ENCODE measurements around the gene C10orf67. TPM values are rescaled to one million over a fixed set of nuclear protein-coding genes. Genes with fewer than 3 reads are reported as not detected.
"Not testable (repeated sequence)": the region's sequence is repeated elsewhere in the genome, so short reads cannot be mapped to it uniquely, and the experiment has no call there.

Gene C10orf67
- total RNA-seq, 2 experiments from 2014 or later = not detected

- H3K4me2 ChIP-seq (ENCODE audit: low read length) = no peak overlapping the region
- no peak overlapping the region for H2AFZ ChIP-seq (ENCODE audit: low read length)
- ChIA-PET CTCF (ENCODE audit: unreplicated experiment) (no interaction called here), POLR2A (interaction anchor here (0.7 kb wide), 1 partner anchor 38 kb away, joined by 3 read pairs; no protein-coding TSS in a partner anchor)
- intact Hi-C loops (cut with micrococcal nuclease; ENCODE audit: unreplicated experiment) = no loop called here
- H3K4me3 ChIP-seq (ENCODE audit: low read depth, low read length, poor library complexity, severe bottlenecking) = no peak overlapping the region
- H3K36me3 ChIP-seq (ENCODE audit: insufficient read depth, low read length) = no peaks in the 10 kb centered on the region
- BruUV-seq (replicated peaks) = no TSS peak
- no peaks in the 10 kb centered on the region for H4K20me1 ChIP-seq (ENCODE audit: insufficient read depth, low read length)
- no peaks in the 10 kb centered on the region for H3K79me2 ChIP-seq (ENCODE audit: insufficient read depth, low read depth, low read length)
- no peak for DNase-seq (ENCODE audit: low spot score)
- H3K4me1 ChIP-seq (ENCODE audit: insufficient read depth, low read length, poor library complexity, severe bottlenecking) = no peaks in the 10 kb centered on the region
- no peak for TF ChIP-seq EZH2phosphoT487 (IDR thresholded peaks at IDR 0.05; ENCODE audit: borderline replicate concordance, low read depth, low read length)
- TF ChIP-seq, protein P1, sequence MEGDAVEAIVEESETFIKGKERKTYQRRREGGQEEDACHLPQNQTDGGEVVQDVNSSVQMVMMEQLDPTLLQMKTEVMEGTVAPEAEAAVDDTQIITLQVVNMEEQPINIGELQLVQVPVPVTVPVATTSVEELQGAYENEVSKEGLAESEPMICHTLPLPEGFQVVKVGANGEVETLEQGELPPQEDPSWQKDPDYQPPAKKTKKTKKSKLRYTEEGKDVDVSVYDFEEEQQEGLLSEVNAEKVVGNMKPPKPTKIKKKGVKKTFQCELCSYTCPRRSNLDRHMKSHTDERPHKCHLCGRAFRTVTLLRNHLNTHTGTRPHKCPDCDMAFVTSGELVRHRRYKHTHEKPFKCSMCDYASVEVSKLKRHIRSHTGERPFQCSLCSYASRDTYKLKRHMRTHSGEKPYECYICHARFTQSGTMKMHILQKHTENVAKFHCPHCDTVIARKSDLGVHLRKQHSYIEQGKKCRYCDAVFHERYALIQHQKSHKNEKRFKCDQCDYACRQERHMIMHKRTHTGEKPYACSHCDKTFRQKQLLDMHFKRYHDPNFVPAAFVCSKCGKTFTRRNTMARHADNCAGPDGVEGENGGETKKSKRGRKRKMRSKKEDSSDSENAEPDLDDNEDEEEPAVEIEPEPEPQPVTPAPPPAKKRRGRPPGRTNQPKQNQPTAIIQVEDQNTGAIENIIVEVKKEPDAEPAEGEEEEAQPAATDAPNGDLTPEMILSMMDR (conservative IDR thresholded peaks at IDR 0.05; ENCODE audit: low read length) = no peak
- no peaks in the 10 kb centered on the region for H3K9me3 ChIP-seq (ENCODE audit: low read length)
- no peak overlapping the region for H3K27ac ChIP-seq (ENCODE audit: low read depth, low read length, poor library complexity, severe bottlenecking)
- H3K9me2 ChIP-seq (ENCODE audit: insufficient read depth, low read length) = no peaks in the 10 kb centered on the region
Measured at GRCh38 chr10:23253780-23254179, 90.8 kb downstream of the C10orf67 start.

DNA sequence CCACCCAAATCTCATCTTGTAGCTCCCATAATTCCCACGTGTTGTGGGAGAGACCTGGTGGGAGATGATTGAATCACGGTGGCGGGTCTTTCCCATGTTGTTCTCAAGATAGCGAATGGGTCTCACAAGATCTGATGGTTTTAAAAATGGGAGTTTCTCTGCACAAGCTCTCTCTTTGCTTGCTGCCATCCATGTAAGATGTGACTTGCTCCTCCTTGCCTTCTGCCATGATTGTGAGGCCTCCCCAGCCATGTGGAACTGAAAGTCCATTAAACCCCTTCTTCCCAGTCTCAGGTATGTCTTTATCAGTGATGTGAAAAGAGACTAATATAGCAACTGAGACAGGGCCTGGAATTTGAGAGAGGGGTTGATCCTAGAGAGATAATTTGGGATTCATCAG lies 91.7 kb downstream of the C10orf67 start:
- H3K27ac ChIP-seq (ENCODE audit: low read depth, low read length, poor library complexity, severe bottlenecking); POLR2A ChIA-PET; H3K79me2 ChIP-seq (ENCODE audit: insufficient read depth, low read depth, low read length); BruUV-seq (replicated peaks); H3K36me3 ChIP-seq (ENCODE audit: insufficient read depth, low read length); H4K20me1 ChIP-seq (ENCODE audit: insufficient read depth, low read length); H3K9me3 ChIP-seq (ENCODE audit: low read length); intact Hi-C loops (cut with micrococcal nuclease; ENCODE audit: unreplicated experiment); CTCF ChIA-PET (ENCODE audit: unreplicated experiment); DNase-seq (ENCODE audit: low spot score); H3K9me2 ChIP-seq (ENCODE audit: insufficient read depth, low read length); H3K4me2 ChIP-seq (ENCODE audit: low read length); H3K4me3 ChIP-seq (ENCODE audit: low read depth, low read length, poor library complexity, severe bottlenecking); H3K4me1 ChIP-seq (ENCODE audit: insufficient read depth, low read length, poor library complexity, severe bottlenecking); H2AFZ ChIP-seq (ENCODE audit: low read length): not testable (repeated sequence)

GRCh38 chr10:23241779-23242178 lies 102.8 kb downstream of the C10orf67 start:
- DNase-seq (ENCODE audit: low spot score); H3K9me3 ChIP-seq (ENCODE audit: low read length); CTCF ChIA-PET (ENCODE audit: unreplicated experiment); H3K4me1 ChIP-seq (ENCODE audit: insufficient read depth, low read length, poor library complexity, severe bottlenecking); H3K4me2 ChIP-seq (ENCODE audit: low read length); H3K79me2 ChIP-seq (ENCODE audit: insufficient read depth, low read depth, low read length); H2AFZ ChIP-seq (ENCODE audit: low read length); H3K9me2 ChIP-seq (ENCODE audit: insufficient read depth, low read length); H3K36me3 ChIP-seq (ENCODE audit: insufficient read depth, low read length); POLR2A ChIA-PET; intact Hi-C loops (cut with micrococcal nuclease; ENCODE audit: unreplicated experiment); H4K20me1 ChIP-seq (ENCODE audit: insufficient read depth, low read length); H3K4me3 ChIP-seq (ENCODE audit: low read depth, low read length, poor library complexity, severe bottlenecking); BruUV-seq (replicated peaks); H3K27ac ChIP-seq (ENCODE audit: low read depth, low read length, poor library complexity, severe bottlenecking): not testable (repeated sequence)

DNA sequence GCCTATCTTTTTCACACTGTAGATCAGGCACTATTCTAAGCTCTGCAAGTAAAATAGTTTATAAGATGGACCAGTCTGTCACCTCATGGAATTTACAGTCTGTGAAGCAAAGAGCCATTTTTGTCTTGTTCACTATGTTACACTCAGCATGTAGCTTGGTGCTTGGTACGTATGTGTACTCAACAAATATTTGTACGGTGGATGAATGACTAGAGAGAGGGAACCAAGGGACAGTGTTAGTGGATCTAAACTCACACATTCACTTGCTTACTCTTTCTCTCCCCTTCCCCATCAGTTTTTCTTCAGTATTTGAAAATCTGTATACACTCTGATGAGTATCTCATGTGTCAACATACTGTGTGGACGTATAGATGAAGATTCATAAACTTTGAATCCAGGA lies 106.6 kb downstream of the C10orf67 start:
- Histone ChIP-seq H3K36me3 (ENCODE audit: insufficient read depth, low read length) (no peaks in the 10 kb centered on the region), H2AFZ (ENCODE audit: low read length) (no peak overlapping the region), H4K20me1 (ENCODE audit: insufficient read depth, low read length) (no peaks in the 10 kb centered on the region), H3K4me2 (ENCODE audit: low read length) (no peak overlapping the region), H3K9me2 (ENCODE audit: insufficient read depth, low read length) (no peaks in the 10 kb centered on the region), H3K4me3 (ENCODE audit: low read depth, low read length, poor library complexity, severe bottlenecking) (no peak overlapping the region), H3K9me3 (ENCODE audit: low read length) (no peaks in the 10 kb centered on the region; the same call in 1 of the 2 replicates), H3K79me2 (ENCODE audit: insufficient read depth, low read depth, low read length) (no peaks in the 10 kb centered on the region), H3K27ac (ENCODE audit: low read depth, low read length, poor library complexity, severe bottlenecking) (no peak overlapping the region), H3K4me1 (ENCODE audit: insufficient read depth, low read length, poor library complexity, severe bottlenecking) (no peaks in the 10 kb centered on the region)
- intact Hi-C loops (cut with micrococcal nuclease; ENCODE audit: unreplicated experiment) = no loop called here
- no peak for DNase-seq (ENCODE audit: low spot score)
- ChIA-PET POLR2A (interaction anchor here (1.1 kb wide), 1 partner anchor 14 kb away, joined by 3 read pairs; no protein-coding TSS in a partner anchor), CTCF (ENCODE audit: unreplicated experiment) (interaction anchor here (0.6 kb wide), 1 partner anchor 955 kb away, joined by 3 read pairs; no protein-coding TSS in a partner anchor)
- BruUV-seq (replicated peaks) = no TSS peak
- no peak for TF ChIP-seq EZH2phosphoT487 (IDR thresholded peaks at IDR 0.05; ENCODE audit: borderline replicate concordance, low read depth, low read length)
- TF ChIP-seq, protein P1 (conservative IDR thresholded peaks at IDR 0.05; ENCODE audit: low read length) = no peak

All from OCI-LY7 (cell line).